C4-2B (cell line): Measurements from ENCODE around the gene MB.

Experiments
- CTCF ChIP-seq: fragments of 450-650 bp; conservative IDR thresholded peaks from 2 replicates; pipeline ENCODE4 v1.5.1; 2017; ENCODE audit warnings: mild to moderate bottlenecking
- ZFX ChIP-seq: fragments of 450-650 bp; IDR thresholded peaks from 2 replicates; pipeline ENCODE4 v1.6.1; 2017

- no peak for TF ChIP-seq CTCF
- TF ChIP-seq ZFX = no peak
Observed at GRCh38 chr22:35601743-35602615, 15.2 kb downstream of the MB start.
